GM18909 (cell line): ENCODE results near the gene ADARB2.

Experiments used
- ATAC-seq: cut with Tn5 transposase; IDR thresholded peaks from one replicate; pipeline ENCODE4 v1.9.1; 2021; ENCODE audit warnings: mild to moderate bottlenecking; ENCODE audit not compliant: unreplicated experiment, poor library complexity

The ADARB2 gene

DNA sequence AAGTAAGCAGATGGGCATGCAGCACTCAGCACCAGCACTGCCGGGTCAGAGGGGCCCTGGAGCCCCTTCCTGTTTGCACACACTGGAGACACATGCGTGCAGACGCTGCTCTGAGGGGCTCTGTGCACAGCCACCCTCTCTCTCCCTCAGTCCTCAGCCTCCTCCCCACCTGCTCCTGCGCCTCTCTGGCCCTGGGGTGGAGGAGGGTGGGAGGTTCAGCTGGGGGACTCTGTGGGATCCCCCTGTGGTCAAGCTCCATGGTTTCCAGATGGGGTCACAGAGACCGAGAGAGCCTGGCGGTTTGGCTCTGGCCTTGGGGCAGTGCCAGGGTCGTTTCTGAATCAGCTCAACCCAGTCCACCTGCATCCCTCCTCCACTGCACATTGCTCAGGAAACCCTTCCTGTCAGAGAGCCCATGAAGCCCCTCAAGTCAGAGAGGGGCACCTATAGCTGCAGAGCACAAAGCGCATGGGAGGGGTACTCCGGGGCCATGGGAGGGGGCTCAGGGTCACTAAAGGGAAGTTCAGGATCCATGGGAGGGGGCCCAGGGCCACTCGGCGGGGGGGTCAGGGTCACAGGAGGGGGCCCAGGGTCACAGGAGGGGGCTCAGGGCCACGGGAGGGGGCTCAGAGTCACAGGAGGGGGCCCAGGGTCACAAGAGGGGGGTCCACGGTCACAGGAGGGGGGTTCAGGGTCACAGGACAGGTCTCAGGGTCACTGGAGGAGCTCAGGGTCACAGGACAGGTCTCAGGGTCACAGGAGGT lies 161.7 kb downstream of the ADARB2 start:
- no peak for ATAC-seq

- no peak for ATAC-seq
Observed at GRCh38 chr10:1574719-1575118, 162.6 kb downstream of the ADARB2 start.

- ATAC-seq: no peak
Observed at GRCh38 chr10:1573981-1574380, 163.3 kb downstream of the ADARB2 start.

- ATAC-seq: no peak
Observed at GRCh38 chr10:1573334-1573969, 163.9 kb downstream of the ADARB2 start.

GRCh38 chr10:1572519-1573333 lies 164.6 kb downstream of the ADARB2 start:
- ATAC-seq: no peak

GRCh38 chr10:1571587-1572237 lies 165.6 kb downstream of the ADARB2 start:
- ATAC-seq: no peak

DNA sequence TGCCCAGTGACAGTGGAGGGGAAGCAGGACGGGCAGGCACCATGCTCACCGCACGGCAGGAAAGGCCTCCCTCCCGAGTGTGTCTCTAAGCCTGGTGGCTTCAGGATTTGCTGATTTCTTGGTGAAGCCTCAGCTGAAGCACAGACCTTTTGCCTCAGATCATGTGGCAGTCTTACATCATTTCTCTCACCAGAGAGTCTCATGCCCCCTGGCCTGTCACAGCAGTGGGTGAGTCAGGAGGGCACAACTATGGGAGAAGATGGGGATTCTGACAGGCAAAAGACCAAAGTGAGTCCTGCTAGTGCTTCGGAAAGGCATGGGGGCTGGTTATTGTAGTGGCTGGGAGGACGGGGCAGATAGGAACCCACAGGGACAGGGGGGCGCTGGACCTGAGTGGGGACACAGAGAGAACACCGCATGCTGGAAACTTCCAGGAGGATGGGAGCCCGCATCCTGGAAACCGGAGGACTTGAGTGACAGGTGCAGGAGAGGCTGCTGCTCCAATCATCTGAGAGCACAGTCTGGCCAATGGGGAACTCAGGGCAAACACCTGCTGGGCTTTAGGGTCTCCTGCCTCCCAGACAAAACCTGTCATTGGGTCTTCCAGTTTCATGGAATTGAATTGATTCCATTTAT lies 166.8 kb downstream of the ADARB2 start:
- ATAC-seq: no peak

- ATAC-seq: no peak
Observed at GRCh38 chr10:1569208-1569607, 168.1 kb downstream of the ADARB2 start.

DNA sequence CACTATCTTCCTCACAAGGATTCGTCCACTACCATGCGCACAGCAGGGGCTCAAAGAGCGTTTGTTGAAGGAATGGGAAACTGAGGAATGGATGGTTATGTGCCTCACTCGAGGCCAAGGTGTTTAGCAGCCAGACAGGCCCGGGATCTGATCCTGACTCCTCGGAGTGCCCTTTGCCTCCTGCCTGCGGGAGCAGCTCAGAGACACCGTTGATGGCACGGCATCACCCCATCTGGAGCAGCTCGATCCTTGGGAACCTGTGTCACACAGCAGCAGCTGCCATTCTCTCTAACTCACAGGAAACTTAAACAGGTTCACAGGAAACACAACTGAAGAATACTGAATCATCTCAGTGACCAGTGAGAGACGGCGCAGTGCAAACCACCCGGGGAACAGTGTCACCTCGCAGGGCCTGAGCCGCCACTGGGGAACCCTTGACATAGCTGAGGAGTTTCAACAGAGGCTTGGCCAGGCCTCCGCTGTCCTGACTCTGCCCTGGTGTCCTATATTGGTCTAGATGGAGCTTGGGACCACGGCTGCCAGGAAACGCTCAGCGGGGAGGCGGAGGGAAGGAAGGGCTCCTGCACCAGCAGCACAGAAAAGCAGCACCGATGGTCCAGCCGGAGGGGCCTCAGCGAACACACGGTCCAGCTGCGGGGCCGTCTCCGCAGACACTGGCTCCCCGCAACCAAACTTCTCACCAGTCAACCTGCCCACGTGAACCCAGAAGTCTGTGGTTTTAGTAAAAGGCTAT lies 169.4 kb downstream of the ADARB2 start:
- ATAC-seq: no peak

GRCh38 chr10:1567152-1567551 lies 170.2 kb downstream of the ADARB2 start:
- ATAC-seq: no peak

- no peak for ATAC-seq
Observed at GRCh38 chr10:1564791-1565190, 172.5 kb downstream of the ADARB2 start.

DNA sequence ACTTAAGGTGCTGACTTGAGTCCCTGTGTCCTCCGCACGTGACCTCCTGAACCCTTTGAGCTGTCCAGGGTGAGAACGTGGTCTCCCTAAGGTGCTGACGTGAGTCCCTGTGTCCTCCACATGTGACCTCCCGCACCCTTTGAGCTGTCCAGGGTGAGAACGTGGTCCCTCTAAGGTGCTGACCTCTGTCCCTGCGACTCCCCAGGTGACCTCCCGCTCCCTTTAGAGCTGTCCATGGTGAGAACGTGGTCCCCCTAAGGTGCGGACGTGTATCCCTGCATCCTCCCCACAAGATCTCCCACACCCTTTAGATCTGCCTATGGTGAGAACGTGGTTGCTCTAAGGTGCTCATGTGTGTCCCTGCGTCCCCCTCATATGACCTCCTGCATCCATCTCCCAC lies 174.3 kb downstream of the ADARB2 start:
- ATAC-seq: no peak

DNA sequence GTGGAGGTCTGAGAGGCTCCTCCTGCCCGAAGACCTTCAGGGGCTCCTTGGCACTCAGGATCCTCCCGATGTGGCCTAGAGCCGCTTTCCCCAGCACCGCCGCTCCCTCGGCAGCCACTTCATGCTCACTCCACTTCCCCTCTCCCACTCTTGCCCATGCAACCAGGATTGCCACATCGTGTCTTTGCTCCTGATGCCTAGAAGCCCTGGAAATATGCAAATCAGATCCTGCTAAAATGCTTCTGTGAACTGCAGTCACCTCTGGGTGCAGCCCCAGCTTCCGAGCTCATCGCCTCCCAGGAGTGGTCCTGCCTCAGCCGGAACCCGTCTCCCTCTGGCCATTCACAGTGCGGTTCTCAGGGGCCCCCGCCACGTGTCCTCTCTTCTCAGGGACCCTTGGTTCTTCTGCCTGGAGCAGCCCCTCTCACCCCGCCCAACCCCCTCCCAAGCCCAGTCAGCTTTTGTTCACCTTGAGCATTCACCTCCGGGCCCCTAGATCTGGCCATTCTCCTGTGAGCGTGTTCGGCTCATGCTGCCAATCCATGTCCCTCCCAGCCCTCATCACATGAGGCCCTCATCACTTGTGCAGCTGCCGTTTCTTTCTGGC lies 175.5 kb downstream of the ADARB2 start:
- ATAC-seq: no peak

- ATAC-seq: no peak
Observed at GRCh38 chr10:1560535-1561192, 176.7 kb downstream of the ADARB2 start.

DNA sequence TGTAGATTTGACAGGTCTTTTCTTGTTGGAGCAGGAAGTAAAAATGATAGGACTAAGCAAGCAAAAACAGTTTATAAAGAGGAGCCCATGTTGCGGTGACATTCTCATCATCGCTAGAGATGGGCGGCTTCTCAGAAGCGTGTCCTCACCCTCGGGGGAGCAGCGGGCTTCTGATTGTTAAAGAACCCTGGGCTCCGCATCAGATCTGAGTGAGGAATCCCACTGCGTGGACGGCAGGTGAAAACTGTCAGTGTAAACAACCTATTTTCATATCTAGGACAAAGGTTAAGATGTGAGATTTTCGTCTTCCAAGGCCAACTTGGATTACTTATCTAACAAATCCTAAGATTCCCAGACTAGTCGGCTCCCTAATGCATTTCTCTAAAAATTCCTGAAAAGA lies 177.6 kb downstream of the ADARB2 start:
- no peak for ATAC-seq

- ATAC-seq: no peak
Observed at GRCh38 chr10:1559311-1559710, 178.0 kb downstream of the ADARB2 start.

DNA sequence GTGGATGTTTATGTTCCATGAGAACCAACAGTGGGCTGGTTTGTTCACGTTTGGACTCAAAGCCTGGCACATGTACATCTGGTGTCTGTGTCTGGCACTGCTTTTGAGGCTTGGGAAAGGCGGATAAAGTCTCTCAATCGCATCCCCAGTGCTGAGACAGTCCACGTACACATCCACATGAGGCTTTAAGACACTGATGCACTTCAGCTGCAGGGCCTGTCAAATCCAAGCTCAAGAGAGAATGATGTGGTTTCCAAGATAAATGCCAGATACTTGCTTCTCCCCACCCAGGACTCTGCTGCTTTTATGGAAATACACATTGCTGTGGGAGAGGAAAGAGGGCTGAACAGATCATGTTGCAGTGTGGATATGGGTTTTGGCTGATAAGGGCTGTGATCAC lies 178.4 kb downstream of the ADARB2 start:
- no peak for ATAC-seq

- ATAC-seq: no peak
Observed at GRCh38 chr10:1557081-1557480, 180.2 kb downstream of the ADARB2 start.

DNA sequence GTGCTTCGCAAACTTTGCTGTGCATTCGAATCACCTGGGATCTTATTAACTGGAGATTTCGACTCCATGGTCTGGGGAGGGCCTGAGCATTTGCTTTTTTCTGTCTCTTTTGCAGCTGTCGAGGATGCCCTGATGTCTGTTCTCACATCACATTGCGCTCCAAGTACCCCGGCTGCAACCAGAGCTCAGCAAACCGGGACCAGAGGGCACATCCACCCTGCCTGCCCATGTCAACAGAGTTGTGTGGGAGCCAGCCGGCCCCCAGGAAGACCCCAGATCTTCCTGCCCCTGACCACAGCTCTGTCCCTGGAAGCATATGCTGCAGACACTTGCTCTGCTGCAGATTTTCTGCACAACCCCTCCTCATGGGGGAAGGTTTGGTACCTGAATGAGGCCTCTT lies 180.8 kb downstream of the ADARB2 start:
- ATAC-seq: no peak
